ENCODE results near the gene PCIF1. TPM values are rescaled to one million over a fixed set of nuclear protein-coding genes. Genes with fewer than 3 reads are reported as not detected.

Gene PCIF1
- 27.7 to 37.0 TPM (median 32.2 TPM) in 5 replicates for total RNA-seq (2022; extraction: Qiagen RNA extraction; ENCODE audit: low read depth)

DNA sequence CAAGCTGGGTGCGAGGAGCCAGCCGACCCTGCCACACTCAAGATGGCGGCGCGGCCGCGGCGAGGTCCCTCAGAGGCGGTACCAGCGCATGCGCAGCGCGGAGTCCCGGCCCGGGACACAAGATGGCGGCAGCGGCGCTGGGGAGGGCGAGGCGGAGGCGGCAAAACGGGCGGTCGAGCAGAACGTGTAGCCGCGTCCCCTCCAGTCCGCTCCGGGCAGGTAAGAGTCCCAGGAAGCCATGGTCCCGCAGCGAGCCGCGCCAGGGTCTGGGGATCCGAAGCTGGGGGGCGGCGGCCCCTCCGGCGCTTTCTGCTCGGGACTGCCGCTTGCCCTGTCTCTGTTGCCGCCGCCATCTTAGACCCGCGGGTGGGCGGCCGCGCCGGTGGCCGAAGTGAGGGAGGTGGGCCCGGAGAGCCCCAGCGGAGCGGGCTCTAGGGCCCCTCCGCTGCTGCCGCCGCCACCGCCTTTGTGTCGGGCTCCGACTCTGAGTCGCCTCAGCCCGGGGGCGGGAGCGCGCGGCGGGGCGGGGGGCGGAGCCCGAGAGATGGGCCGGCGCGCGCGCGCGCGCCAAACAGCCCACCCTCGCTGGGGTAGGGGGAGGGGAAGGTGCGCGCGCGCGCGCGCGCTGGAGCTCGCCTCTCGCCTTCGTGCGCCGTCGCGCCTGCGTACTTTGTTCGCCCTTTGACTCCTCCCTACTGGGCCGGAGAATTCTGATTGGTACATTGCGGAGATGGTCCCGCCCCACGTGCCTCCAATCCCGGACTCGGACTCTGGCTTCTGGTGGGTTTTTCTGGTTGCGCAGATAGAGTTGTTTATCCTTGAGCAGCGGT is at the start of gene PCIF1:
TSS of gene PCIF1 (plus strand) at position 98 of the 830 bp plus-strand sequence. CDS start 4,317 bp downstream, outside the sequence.

DNA sequence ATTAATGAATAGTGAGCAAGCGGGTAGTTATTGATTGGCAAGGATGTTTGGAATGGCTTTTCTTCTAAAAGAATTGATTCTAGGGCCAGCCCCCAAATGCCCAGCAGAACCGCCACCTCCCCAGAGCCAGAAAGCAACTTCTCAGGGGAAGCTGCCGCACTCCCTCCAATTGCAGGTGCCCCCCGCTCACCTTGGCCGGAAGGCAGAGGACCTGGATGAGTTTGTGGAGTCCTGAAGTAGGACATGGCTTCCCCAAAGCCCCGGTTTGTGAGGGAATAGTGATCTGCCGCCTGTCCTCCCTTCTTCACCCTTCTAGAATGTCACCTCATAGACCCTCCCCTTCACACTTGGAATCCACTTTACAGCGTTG is 47.2 kb upstream of the PCIF1 start, which contains the start of gene SPATA25:
TSS of gene SPATA25 (minus strand) at position 277 of the 370 bp plus-strand sequence. CDS start at position 245, 32 bp downstream.

GRCh38 chr20:45890985-45891983 is 43.2 kb upstream of the PCIF1 start, which contains the start of the genes CTSA and NEURL2:
Gene CTSA (plus strand): TSS chr20:45891335. CDS start chr20:45891569, 234 bp downstream.
Gene NEURL2 (minus strand): TSS chr20:45891208. CDS start chr20:45890991, 217 bp downstream.

DNA sequence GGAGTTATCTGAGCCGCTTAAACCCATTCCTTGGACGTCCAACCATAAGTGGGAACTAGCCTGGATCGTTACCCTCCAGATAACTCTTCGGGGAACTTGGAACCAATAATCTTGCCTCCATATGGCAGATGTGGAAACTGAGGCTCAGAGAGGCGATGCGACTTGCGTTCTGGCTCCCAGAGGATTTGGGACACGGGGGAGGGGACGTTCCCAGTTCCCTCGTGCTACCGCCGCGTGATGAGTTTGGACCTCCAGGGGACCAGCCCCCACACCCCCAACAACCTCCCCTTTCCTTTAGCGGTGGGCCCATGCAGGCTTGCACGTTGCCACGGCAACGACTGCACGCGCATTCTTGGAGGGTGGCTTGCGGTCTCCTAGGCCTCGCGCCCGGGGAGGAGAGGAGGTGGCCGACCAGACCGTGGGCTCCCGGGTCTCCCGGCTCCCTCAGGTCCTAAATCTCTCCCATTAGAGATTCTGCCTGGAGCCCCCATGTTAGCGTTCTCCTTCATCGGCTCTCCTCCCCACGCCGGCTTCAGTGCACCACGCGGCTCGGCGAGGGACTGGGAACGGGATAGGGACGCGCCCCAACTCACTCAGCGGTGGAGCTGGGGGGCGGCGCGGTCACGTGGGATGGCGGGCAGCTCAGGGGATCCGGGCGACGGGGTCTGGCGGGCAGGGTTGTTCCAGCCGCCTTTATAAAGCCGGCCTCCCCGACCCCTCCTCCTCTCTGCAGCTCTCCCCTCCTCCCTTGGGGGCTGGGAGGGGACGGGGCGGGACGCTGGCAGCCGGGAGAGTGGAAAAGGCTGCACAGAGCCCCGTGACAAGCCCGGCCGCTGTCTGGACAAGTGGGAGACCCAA is 22.8 kb upstream of the PCIF1 start, which contains the start of gene PLTP:
TSS of gene PLTP (minus strand) at position 670 of the 858 bp plus-strand sequence. CDS start 703 bp downstream, outside the sequence.

GRCh38 chr20:45971675-45972499 is 37.4 kb downstream of the PCIF1 start, which contains the start of gene ZNF335:
Gene ZNF335 (minus strand): TSS chr20:45972203. CDS start chr20:45971410, 793 bp downstream.

Other genes starting within 250 kb of the PCIF1 start
- not detected in 5 replicates for gene WFDC13, start 232.6 kb upstream of the PCIF1 start, total RNA-seq (2022; extraction: Qiagen RNA extraction; ENCODE audit: low read depth)
- gene WFDC10B, start 229.7 kb upstream of the PCIF1 start, total RNA-seq (2022; extraction: Qiagen RNA extraction; ENCODE audit: low read depth), result not detected in 5 replicates
- not detected in 5 replicates for gene SPINT4, start 212.3 kb upstream of the PCIF1 start, total RNA-seq (2022; extraction: Qiagen RNA extraction; ENCODE audit: low read depth)
- not detected in 5 replicates for gene WFDC3, start 142.8 kb upstream of the PCIF1 start, total RNA-seq (2022; extraction: Qiagen RNA extraction; ENCODE audit: low read depth)
- 32.5 to 38.5 TPM (median 37.6 TPM) in 5 replicates for gene DNTTIP1, start 142.7 kb upstream of the PCIF1 start, total RNA-seq (2022; extraction: Qiagen RNA extraction; ENCODE audit: low read depth)
- gene UBE2C, start 122.0 kb upstream of the PCIF1 start, total RNA-seq (2022; extraction: Qiagen RNA extraction; ENCODE audit: low read depth), result 235 to 274 TPM (median 255 TPM) in 5 replicates
- 0.21 to 0.22 TPM in 2 of 5 replicates, not detected in the others for gene TNNC2, start 107.4 kb upstream of the PCIF1 start, total RNA-seq (2022; extraction: Qiagen RNA extraction; ENCODE audit: low read depth)
- 8.7 to 13.2 TPM (median 11.3 TPM) in 5 replicates for gene SNX21, start 100.9 kb upstream of the PCIF1 start, total RNA-seq (2022; extraction: Qiagen RNA extraction; ENCODE audit: low read depth)
- 17.6 to 21.5 TPM (median 20.3 TPM) in 5 replicates for gene ACOT8, start 77.3 kb upstream of the PCIF1 start, total RNA-seq (2022; extraction: Qiagen RNA extraction; ENCODE audit: low read depth)
- 1.5 to 1.8 TPM (median 1.7 TPM) in 5 replicates for gene ZSWIM3, start 77.1 kb upstream of the PCIF1 start, total RNA-seq (2022; extraction: Qiagen RNA extraction; ENCODE audit: low read depth)
- gene ZSWIM1, start 53.5 kb upstream of the PCIF1 start, total RNA-seq (2022; extraction: Qiagen RNA extraction; ENCODE audit: low read depth), result 5.4 to 7.1 TPM (median 6.5 TPM) in 5 replicates
- gene SPATA25, start 47.1 kb upstream of the PCIF1 start, total RNA-seq (2022; extraction: Qiagen RNA extraction; ENCODE audit: low read depth), result 0.34 to 0.87 TPM (median 0.70 TPM) in 5 replicates
- 0.79 to 1.7 TPM (median 1.1 TPM) in 5 replicates for gene NEURL2, start 43.5 kb upstream of the PCIF1 start, total RNA-seq (2022; extraction: Qiagen RNA extraction; ENCODE audit: low read depth)
- gene CTSA, start 43.3 kb upstream of the PCIF1 start, total RNA-seq (2022; extraction: Qiagen RNA extraction; ENCODE audit: low read depth), result 104 to 133 TPM (median 122 TPM) in 5 replicates
- 1.7 to 2.4 TPM (median 2.0 TPM) in 5 replicates for gene PLTP, start 22.5 kb upstream of the PCIF1 start, total RNA-seq (2022; extraction: Qiagen RNA extraction; ENCODE audit: low read depth)
- gene ZNF335, start 37.5 kb downstream of the PCIF1 start, total RNA-seq (2022; extraction: Qiagen RNA extraction; ENCODE audit: low read depth), result 8.4 to 11.0 TPM (median 10.5 TPM) in 5 replicates
- 0.57 to 0.95 TPM (median 0.86 TPM) in 5 replicates for gene MMP9, start 74.2 kb downstream of the PCIF1 start, total RNA-seq (2022; extraction: Qiagen RNA extraction; ENCODE audit: low read depth)
- 11.6 to 15.4 TPM (median 14.4 TPM) in 5 replicates for gene SLC12A5, start 94.5 kb downstream of the PCIF1 start, total RNA-seq (2022; extraction: Qiagen RNA extraction; ENCODE audit: low read depth)
- 19.9 to 25.0 TPM (median 23.0 TPM) in 5 replicates for gene NCOA5, start 155.3 kb downstream of the PCIF1 start, total RNA-seq (2022; extraction: Qiagen RNA extraction; ENCODE audit: low read depth)
- gene CD40, start 183.6 kb downstream of the PCIF1 start, total RNA-seq (2022; extraction: Qiagen RNA extraction; ENCODE audit: low read depth), result 3.9 to 4.9 TPM (median 4.5 TPM) in 5 replicates

All from A549 treated with CpdA at 1 μM for 4 hours (cell line).